Naive B cell (primary cell): ENCODE data around the gene TRIP10. TPM values are rescaled to one million over a fixed set of nuclear protein-coding genes. Genes with fewer than 3 reads are reported as not detected.
A peak's percentile ranks its signal among the peaks of the same experiment; 100 is the strongest.
"Not testable (repeated sequence)": the region's sequence is repeated elsewhere in the genome, so short reads cannot be mapped to it uniquely, and the experiment has no call there.

ENCODE experiments used
- ATAC-seq, 2 donors: fragments of 150-1000 bp; cut with Tn5 transposase; 2 replicates each; pipeline ENCODE4 v1.10.0; 2021; ENCODE audit warnings: low read depth in 2 of 2, mild to moderate bottlenecking in 2 of 2, moderate library complexity in 2 of 2
- DNase-seq: peaks from one replicate; pipeline ENCODE4 v3.0.0; 2022
- H3K27ac Mint-ChIP-seq, 6 donors: one replicate each; pipeline ENCODE4 v1.8.0; 2020 to 2022; ENCODE audit warnings: mild to moderate bottlenecking in 6 of 6, mixed read lengths in 6 of 6, moderate library complexity in 5 of 6, inconsistent platforms in 2 of 6
- H3K27me3 Mint-ChIP-seq, 3 donors: one replicate each; pipeline ENCODE4 v1.8.0; 2021 to 2022; ENCODE audit warnings: mixed read lengths in 3 of 3, mild to moderate bottlenecking in 1 of 3
- H3K36me3 Mint-ChIP-seq, 2 donors: one replicate each; pipeline ENCODE4 v1.8.0; 2020 to 2022; ENCODE audit warnings: mixed read lengths in 2 of 2, inconsistent platforms in 1 of 2, mild to moderate bottlenecking in 1 of 2
- H3K4me1 Mint-ChIP-seq, 3 donors: one replicate each; pipeline ENCODE4 v1.8.0; 2020 to 2022; ENCODE audit warnings: mixed read lengths in 3 of 3, inconsistent platforms in 1 of 3, mild to moderate bottlenecking in 1 of 3, moderate library complexity in 1 of 3
- H3K4me3 Mint-ChIP-seq, 8 donors: one replicate each; pipeline ENCODE4 v1.8.0; 2020 to 2022; ENCODE audit warnings: mild to moderate bottlenecking in 8 of 8, mixed read lengths in 8 of 8, moderate library complexity in 8 of 8, inconsistent platforms in 2 of 8
- H3K9me3 Mint-ChIP-seq, 7 donors: one replicate each; pipeline ENCODE4 v1.8.0; 2020 to 2022; ENCODE audit warnings: mixed read lengths in 7 of 7, mild to moderate bottlenecking in 5 of 7, inconsistent platforms in 2 of 7, moderate library complexity in 1 of 7
- polyA plus RNA-seq, 6 donors: library from polyadenylated mRNA; unstranded; fragments of 300-500 nt; fragmentation: Illumina TruSeq; gene quantifications; one replicate each; pipeline ENCODE4 v1.2.3, GENCODE V29; 2021; ENCODE audit warnings: low read depth in 6 of 6

The TRIP10 gene
- polyA plus RNA-seq, 6 donors from 2014 or later: 2.7 to 5.1 (median 3.2) TPM; not detected in 1

DNA sequence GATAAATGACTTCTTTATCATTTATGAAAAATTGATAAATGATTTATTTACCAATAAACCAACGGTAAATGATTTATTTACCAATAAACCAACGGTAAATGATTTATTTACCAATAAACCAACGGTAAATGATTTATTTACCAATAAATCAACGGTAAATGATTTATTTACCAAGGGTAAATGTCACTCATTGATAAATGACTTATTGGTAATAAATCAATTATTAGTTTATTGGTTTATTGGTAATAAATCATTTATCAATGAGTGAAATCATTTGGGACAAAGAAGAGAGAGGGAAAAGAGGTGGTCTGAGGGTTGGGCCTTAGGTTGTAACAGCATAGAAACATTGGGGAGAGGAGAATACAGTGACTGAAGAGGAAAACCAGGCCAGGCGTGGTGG lies 54.5 kb downstream of the TRIP10 start:
- ATAC-seq (no peak), DNase-seq (no peak)
- no peaks in the 10 kb centered on the region for H3K27me3 Mint-ChIP-seq
- no peak overlapping the region for H3K4me3 Mint-ChIP-seq
- peaks cover 56 to 80% (median 69%) of the 10 kb centered on the region in 3 donors for H3K4me1 Mint-ChIP-seq
- H3K9me3 Mint-ChIP-seq: peaks cover 0 to 7% (median 4%) of the 10 kb centered on the region in 7 donors
- H3K36me3 Mint-ChIP-seq: peaks cover 9 to 46% of the 10 kb centered on the region in 2 donors
- peak overlapping the region in 3 of 6 donors; percentile 2 to 49 (median 29) for H3K27ac Mint-ChIP-seq

DNA sequence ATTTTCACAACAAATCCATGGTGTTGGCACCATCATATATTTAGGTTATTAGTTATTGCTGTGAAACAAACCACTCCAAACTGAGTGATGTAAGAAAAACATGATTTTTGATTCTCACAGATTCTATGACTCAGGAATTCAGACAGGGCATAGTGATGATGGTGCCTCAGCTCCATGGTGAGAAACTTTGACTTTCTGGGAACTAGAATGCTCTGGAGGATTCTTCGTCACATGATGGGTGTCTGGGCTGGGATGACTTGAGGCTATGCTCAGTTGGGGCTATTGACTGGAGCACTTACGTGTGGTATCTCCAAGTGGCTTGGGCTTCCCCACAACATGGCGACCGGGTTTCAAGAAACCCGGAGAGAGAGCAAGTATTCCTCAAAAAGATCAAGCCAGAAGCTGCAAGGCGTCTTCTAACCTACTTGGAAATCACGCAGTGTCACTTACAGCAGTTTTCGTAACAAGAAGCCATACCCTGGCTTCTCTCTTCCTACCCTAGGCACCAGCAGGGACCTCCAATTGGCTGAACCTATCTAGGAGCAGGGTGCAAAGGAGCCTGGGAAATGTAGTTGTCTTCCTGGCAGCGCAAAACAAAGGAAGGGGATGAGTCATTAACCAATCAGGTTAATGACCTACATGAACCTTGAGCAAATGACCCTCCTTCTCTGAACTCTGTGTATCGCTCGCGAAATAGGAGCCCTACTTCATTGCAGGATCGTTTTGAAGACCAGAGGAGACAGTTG lies 55.4 kb downstream of the TRIP10 start:
- no peak for ATAC-seq
- peak overlapping the region in 1 of 8 donors; percentile 60 for H3K4me3 Mint-ChIP-seq
- H3K27ac Mint-ChIP-seq: peak overlapping the region in 3 of 6 donors; percentile 29 to 54 (median 39)
- H3K9me3 Mint-ChIP-seq: peaks cover 0 to 7% (median 4%) of the 10 kb centered on the region in 7 donors
- H3K27me3 Mint-ChIP-seq: no peaks in the 10 kb centered on the region
- no peak for DNase-seq
- H3K4me1 Mint-ChIP-seq: peaks cover 61 to 89% (median 72%) of the 10 kb centered on the region in 3 donors
- peaks cover 9 to 39% of the 10 kb centered on the region in 2 donors for H3K36me3 Mint-ChIP-seq

DNA sequence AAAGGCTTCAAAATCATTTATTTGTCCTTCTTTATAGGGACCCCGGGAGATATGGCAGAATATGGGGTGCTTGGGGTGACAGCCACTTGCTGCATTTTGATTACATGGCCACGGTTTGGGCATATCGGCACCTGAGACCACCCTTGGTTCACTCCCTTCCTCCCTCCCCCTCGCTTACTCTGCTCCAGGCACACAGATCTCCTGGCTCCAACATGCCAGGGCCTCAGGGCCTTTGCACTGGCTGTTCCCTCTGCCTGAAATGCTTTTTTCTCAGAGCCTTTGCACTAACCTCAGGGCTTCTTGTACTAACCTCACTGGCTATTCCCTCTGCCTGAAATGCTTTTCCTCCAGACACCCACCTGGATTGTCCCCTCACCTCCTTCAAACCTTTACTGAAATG lies 56.8 kb downstream of the TRIP10 start:
- ATAC-seq: no peak
- H3K4me3 Mint-ChIP-seq: peak overlapping the region in 1 of 8 donors; percentile 16
- H3K4me1 Mint-ChIP-seq: peaks cover 67 to 88% (median 79%) of the 10 kb centered on the region in 3 donors
- H3K36me3 Mint-ChIP-seq: peaks cover 9 to 36% of the 10 kb centered on the region in 2 donors
- H3K9me3 Mint-ChIP-seq: peaks cover 0 to 7% (median 4%) of the 10 kb centered on the region in 7 donors
- no peak for DNase-seq
- H3K27me3 Mint-ChIP-seq: no peaks in the 10 kb centered on the region
- peak overlapping the region in 3 of 6 donors; percentile 6 to 76 (median 45) for H3K27ac Mint-ChIP-seq

DNA sequence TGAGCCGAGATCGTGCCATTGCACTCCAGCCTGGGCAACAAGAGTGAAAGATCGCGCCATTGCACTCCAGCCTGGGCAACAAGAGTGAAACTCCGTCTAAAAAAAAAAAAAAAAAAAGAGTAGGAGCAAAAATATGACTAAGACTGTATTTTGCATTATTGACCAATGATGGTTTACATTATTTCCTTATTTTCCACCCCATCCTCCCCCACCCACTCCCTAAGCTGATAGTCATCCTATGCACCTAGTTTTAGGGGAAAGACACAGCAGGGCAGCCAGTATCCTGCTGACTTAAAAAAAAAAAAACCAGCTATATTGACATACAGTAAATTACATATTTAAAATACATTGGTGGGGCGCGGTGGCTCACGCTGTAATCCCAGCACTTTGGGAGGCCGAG lies 58.2 kb downstream of the TRIP10 start:
- ATAC-seq (no peak), DNase-seq (no peak)
- Mint-ChIP-seq H3K27me3 (no peaks in the 10 kb centered on the region), H3K36me3 (peaks cover 9 to 29% of the 10 kb centered on the region in 2 donors), H3K9me3 (peaks cover 0 to 7% (median 4%) of the 10 kb centered on the region in 7 donors), H3K4me3 (peak overlapping the region in 1 of 8 donors; percentile 33), H3K27ac (peak overlapping the region in 2 of 6 donors; percentile 11 to 73), H3K4me1 (peaks cover 64 to 86% (median 78%) of the 10 kb centered on the region in 3 donors)

DNA sequence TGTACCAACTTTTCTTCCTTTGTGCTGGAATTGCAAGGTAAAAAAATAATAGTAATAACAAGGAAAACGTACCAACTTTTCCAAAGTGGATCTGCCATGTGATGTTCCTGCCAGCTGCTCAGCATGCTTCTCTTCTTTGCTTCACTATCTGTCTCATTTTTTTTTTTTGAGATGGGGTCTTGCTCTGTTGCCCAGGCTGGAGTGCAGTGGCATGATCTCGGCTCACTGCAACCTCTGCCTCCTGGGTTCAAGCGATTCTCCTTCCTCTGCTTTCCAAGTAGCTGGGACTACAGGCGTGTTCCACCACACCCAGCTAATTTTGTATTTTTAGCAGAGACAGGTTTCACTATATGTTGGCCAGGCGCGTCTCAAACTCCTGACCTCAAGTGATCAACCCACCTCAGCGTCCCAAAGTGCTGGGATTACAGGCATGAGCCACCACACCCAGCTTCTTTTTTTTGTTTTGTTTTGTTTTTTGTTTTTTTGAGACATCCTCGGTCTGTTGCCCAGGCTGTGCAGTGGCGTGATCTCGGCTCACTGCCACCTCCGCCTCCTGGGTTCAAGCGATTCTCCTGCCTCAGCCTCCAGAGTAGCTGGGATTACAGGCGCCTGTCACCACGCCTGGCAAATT lies 60.8 kb downstream of the TRIP10 start:
- Mint-ChIP-seq H3K4me3 (peak overlapping the region; percentile 85 to 97 (median 92)), H3K36me3 (peaks cover 0 to 13% of the 10 kb centered on the region in 2 donors), H3K27ac (peak overlapping the region in 5 of 6 donors; percentile 19 to 99 (median 97)), H3K4me1 (peaks cover 62 to 92% (median 83%) of the 10 kb centered on the region in 3 donors)
- not testable (repeated sequence) for DNase-seq, H3K9me3 Mint-ChIP-seq, H3K27me3 Mint-ChIP-seq, ATAC-seq

DNA sequence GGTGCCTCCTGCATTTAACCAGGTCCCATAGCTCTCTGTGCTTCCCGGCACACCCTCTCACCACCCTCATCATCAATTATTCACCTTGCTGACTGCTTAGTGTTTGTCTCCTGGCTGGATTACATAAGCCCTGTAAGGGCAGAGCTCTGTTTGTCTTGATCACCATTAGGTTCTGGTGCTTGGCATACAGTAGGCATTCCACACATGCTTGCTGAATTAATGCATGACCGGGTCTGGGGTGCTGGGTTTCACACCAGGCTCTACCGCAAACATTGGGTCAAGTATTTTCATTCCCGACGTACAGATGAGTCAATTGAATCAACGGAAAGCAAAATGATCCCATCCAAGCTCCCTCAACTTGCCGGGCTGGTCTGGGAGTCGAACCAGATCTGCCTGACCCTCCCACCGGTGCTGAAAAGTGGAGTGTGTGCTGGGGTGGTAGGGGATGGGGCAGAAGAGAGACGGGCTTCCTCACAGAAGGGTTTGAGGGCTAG lies 61.6 kb downstream of the TRIP10 start:
- Mint-ChIP-seq H3K27ac (peak overlapping the region; percentile 19 to 100 (median 98)), H3K4me1 (peaks cover 59 to 92% (median 76%) of the 10 kb centered on the region in 3 donors), H3K4me3 (peak overlapping the region; percentile 85 to 97 (median 92)), H3K9me3 (no peaks in the 10 kb centered on the region), H3K27me3 (no peaks in the 10 kb centered on the region), H3K36me3 (peaks cover 0 to 9% of the 10 kb centered on the region in 2 donors)
- no peak for ATAC-seq
- no peak for DNase-seq

Other genes with a start within 250 kb of the TRIP10 start
- 1 to 10 TPM in 5 of 6 donors, under 1 TPM in 1; 0.89 to 5.9 (median 2.3) TPM for gene TUBB4A, start 237.4 kb upstream of the TRIP10 start, polyA plus RNA-seq
- gene TNFSF9, start 208.7 kb upstream of the TRIP10 start, polyA plus RNA-seq: 1 to 10 TPM in 3 of 6 donors, under 1 TPM in 3; 0.67 to 6.7 (median 1.1) TPM
- gene CD70, start 148.5 kb upstream of the TRIP10 start, polyA plus RNA-seq: 1 to 10 TPM in 2 of 6 donors, under 1 TPM in 1, not detected in 3; 0.64 to 2.2 (median 1.7) TPM
- gene TNFSF14, start 69.5 kb upstream of the TRIP10 start, polyA plus RNA-seq: under 1 TPM in 1 of 6 donors, not detected in 5; 0.29 TPM
- gene C3, start 19.0 kb upstream of the TRIP10 start, polyA plus RNA-seq: not detected
- gene GPR108, start 2.1 kb upstream of the TRIP10 start, polyA plus RNA-seq: 100 to 1,000 TPM in 1 of 6 donors, 10 to 100 TPM in 5; 55.2 to 122 (median 79.5) TPM
- 10 to 100 TPM in 5 of 6 donors, 1 to 10 TPM in 1; 7.5 to 39.5 (median 22.3) TPM for gene SH2D3A, start 27.8 kb downstream of the TRIP10 start, polyA plus RNA-seq
- 10 to 100 TPM; 17.9 to 34.0 (median 23.7) TPM for gene VAV1, start 33.0 kb downstream of the TRIP10 start, polyA plus RNA-seq
- under 1 TPM in 3 of 6 donors, not detected in 3; 0.44 to 0.67 (median 0.52) TPM for gene ADGRE1, start 147.9 kb downstream of the TRIP10 start, polyA plus RNA-seq